ENCODE measurements around the gene PCBP3. TPM values are rescaled to one million over a fixed set of nuclear protein-coding genes. Genes with fewer than 3 reads are reported as not detected.

PCBP3 gene
- total and polyA plus RNA-seq, 2 donors (not counting 3 experiments of a cell fraction or from before 2014, with no cell fraction given): 0.06 to 1.1 TPM

DNA sequence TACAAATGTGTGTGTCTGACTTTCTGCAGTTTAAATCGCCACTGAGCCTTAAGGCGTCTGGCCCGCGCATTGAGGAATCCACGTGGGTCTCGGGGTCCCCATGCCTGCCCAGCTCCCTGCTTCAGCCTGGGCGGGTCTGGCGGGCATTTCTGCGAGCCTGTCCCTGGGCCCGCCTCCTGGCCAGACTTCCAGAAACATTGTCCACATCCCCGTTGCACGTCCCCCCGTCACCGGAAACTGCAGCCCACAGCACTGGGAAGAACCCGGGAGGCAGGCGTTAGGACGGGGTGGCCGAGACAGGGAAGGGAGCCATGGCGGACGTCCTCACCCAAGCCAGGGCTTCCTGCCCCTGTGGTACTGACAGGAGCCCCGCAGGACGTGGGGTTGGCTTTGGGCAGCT, 225.0 kb downstream of the PCBP3 start:
- intact Hi-C loops (cut with micrococcal nuclease): no loop called here
- no peak for DNase-seq (ENCODE audit: low read depth, low spot score)
- H3K9ac ChIP-seq (replicated peaks; ENCODE audit: extremely low read depth, insufficient read depth, low read length): no peak overlapping the region
- H4K20me1 ChIP-seq (replicated peaks; ENCODE audit: control insufficient read depth, extremely low read depth, insufficient read depth, low read length): no peaks in the 10 kb centered on the region
- H3K27ac ChIP-seq (ENCODE audit: insufficient read depth, low read depth, low read length): no peak overlapping the region
- H3K4me3 ChIP-seq (replicated peaks in 1 of 3; ENCODE audit: insufficient read depth in 1 of 3, low read depth in 1 of 3, low read length in 3 of 3): no peak overlapping the region
- no peaks in the 10 kb centered on the region for H3K9me3 ChIP-seq (replicated peaks; ENCODE audit: control insufficient read depth, insufficient read depth, low read length)
- ChIA-PET CTCF (interaction anchor here (2.1 kb wide), 1 partner anchor 12 kb away, joined by 5 read pairs; no protein-coding TSS in a partner anchor), POLR2A (no interaction called here)
- H3K9me1 ChIP-seq (replicated peaks; ENCODE audit: control insufficient read depth, extremely low read depth, insufficient read depth, low read length): no peaks in the 10 kb centered on the region
- no peaks in the 10 kb centered on the region for H3K27me3 ChIP-seq (ENCODE audit: control insufficient read depth in 2 of 2, insufficient read depth in 2 of 2, low read length in 2 of 2)
- FAIRE-seq: no peak
- H3K4me2 ChIP-seq (ENCODE audit: insufficient read depth, low read length): no peak overlapping the region
- H3K36me3 ChIP-seq (ENCODE audit: control insufficient read depth in 2 of 2, extremely low read depth in 1 of 2, insufficient read depth in 2 of 2, low read length in 2 of 2): no peaks in the 10 kb centered on the region
- dilution Hi-C loops (cut with MboI; ENCODE audit: extremely low pct_ligation_motif_present, low sequenced_read_pairs): no loop called here
- BruUV-seq (replicated peaks): no TSS peak
- H3K4me1 ChIP-seq (ENCODE audit: control insufficient read depth, extremely low read depth, insufficient read depth, low read length): no peaks in the 10 kb centered on the region
- no peaks in the 10 kb centered on the region for H3K79me2 ChIP-seq (ENCODE audit: control insufficient read depth, insufficient read depth, low read length)
- no peak for TF ChIP-seq CTCF (IDR thresholded peaks at IDR 0.05; ENCODE audit: extremely low read depth in 1 of 2, insufficient read depth in 1 of 2, low read depth in 1 of 2, low read length in 2 of 2)
- TF ChIP-seq MYC (IDR thresholded peaks at IDR 0.05; ENCODE audit: low read depth, low read length): no peak
- no peak for TF ChIP-seq POLR2AphosphoS5 (IDR thresholded peaks at IDR 0.05; ENCODE audit: insufficient read depth, low read depth, low read length)
- no peak for TF ChIP-seq GATA2 (IDR thresholded peaks at IDR 0.05; ENCODE audit: insufficient read depth, insufficient read length, low read depth, low read length)
- TF ChIP-seq, protein P1, sequence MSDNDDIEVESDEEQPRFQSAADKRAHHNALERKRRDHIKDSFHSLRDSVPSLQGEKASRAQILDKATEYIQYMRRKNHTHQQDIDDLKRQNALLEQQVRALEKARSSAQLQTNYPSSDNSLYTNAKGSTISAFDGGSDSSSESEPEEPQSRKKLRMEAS (IDR thresholded peaks at IDR 0.05; ENCODE audit: insufficient read depth, insufficient read length): no peak
- no peak for TF ChIP-seq JUN (IDR thresholded peaks at IDR 0.05; ENCODE audit: borderline replicate concordance, insufficient read depth, insufficient read length, low read depth)
- TF ChIP-seq POLR2A (IDR thresholded peaks at IDR 0.05; ENCODE audit: low read depth, low read length): no peak
- no peak for TF ChIP-seq EZH2 (IDR thresholded peaks at IDR 0.05; ENCODE audit: borderline replicate concordance, low read depth, low read length, severe bottlenecking)
- no peak for TF ChIP-seq FOS (IDR thresholded peaks at IDR 0.05; ENCODE audit: borderline replicate concordance, insufficient read depth, low read length)
- H2AFZ ChIP-seq (ENCODE audit: low read depth, low read length): no peak overlapping the region

Data from endothelial cell of umbilical vein (primary cell).